Cerebellar nuclear complex (tissue), 1 donor: ENCODE results near the gene FAM234A.

Source experiments
- DNase-seq, 2 experiments: peaks; one replicate each; lab custom pipeline; 2025; lab: John Stamatoyannopoulos, UW

The FAM234A gene

DNA sequence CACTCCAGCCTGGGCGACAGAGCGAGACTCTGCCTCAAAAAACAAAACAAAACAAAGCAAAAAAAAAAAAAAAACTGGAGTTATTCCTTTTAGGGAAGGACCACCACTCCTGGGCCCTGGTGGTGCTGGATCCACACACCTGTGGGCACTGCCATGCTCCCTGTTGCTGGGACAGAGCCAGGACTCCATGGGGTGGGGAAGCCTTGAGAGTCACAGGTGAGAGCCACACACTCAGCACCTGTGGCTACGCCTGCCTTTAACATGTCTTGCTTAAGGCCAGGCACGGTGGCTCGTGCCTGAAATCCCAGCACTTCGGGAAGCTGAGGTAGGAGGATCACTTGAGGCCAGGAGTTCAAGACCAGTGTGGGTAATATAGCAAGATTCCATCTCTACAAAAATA is 66.6 kb downstream of the FAM234A start:
- DNase-seq = no peak

DNA sequence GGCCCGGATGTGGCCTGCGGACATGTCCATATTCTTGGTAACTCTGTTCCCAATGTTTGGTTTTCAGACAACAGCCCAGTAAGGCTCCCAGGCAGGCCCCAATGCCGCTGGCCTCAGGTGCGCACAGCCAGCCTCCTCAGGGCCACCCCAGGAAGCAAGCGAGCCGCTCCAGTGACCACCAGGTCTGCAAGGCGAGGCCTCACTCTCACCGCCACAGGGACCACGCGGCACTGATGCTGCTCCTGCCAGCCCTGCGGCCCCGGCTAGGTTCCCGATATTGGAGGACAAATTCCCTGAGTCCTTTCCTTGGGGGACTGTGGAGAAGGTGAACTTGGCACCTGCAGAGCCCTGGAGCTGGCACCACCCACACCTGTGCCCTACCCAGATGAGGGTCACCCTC is 67.3 kb downstream of the FAM234A start:
- no peak for DNase-seq

DNA sequence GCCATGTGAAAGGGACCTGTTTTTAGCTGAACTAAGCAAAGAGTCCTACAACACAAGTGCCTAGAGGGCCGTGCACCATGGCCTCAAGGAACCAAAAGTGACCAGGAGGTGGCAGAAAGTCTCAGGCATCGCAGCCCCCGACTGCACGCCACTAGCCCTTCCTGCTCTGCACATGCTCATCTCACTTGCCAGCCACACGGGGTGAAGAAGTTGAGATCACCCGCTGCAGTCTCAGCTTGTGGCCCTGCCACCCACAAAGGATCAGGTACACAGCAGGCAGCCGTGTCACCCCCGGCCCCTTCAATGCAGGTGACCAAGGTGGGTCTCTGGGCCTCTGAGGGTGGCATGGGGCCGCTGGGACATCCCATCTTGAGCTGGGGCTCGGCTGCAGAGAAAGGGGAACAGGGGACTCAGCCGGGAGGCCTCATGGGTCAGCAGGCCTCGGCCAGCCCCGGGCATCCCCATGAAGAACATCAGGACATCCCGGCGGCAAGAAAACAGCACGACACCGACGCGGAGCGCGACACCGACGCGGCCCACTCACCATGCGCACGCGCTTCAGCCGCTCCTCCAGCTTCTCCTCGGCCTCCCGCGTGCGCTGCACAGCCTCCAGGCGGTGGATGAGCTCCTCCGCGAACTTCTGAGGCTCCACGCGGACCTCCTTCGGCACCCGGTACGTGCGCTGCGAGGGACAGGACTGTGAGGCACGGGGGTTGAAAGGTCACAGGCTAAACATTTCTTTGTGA is 69.3 kb downstream of the FAM234A start:
- DNase-seq = no peak

DNA sequence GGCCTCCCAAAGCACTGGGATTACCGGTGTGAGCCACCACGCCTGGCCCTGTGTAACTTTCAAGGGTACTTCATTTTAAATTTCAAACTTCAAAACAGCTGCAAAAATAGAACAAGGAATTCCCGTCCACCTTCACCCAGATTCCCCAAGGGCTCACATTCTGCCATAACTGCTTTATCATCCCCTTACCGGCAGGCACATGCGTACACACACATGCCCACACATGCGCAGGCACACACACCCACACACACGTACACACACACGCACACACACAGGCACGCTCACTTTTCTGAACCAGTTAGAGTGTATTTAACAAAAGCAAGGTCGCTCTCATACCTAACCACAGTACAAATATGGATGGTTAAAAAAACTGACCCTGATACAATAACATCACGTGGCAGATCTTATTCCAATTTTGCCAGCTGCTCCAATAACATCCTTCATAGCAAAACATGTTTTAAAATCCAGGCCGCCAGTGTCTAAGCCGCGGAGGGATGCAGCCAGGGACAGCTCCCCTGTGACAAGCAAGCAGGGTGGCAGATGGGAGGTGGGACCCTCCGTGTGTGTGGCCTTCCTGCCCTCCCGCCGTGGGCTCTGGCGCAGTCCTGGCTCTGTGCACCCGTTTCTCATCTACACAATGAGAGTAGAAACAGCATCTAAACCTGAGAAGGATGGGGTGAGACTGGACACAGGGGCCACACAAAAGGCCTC is 71.5 kb downstream of the FAM234A start:
- DNase-seq = no peak

DNA sequence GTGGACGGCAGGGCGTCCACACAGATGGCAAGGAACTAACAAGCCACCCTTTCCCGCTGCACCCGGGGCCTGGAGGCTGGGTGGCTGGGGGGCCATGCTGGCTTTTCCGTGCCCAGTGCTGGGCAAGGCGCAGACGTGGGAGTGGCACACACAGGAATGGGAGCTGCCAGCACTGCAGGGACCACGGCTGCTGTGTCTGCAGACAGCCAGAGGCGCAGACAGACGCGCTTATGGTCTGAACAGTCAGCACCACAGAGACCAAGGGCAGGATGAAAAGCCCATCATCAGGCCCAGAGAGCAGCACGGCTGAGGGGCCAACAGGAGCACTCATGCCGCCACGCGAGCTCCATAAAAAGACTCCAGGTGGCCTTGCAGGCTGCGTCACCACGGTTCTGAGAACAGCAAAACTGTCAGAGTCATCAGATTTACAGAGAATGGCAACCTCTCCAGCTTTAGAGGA is 72.3 kb downstream of the FAM234A start:
- no peak for DNase-seq

DNA sequence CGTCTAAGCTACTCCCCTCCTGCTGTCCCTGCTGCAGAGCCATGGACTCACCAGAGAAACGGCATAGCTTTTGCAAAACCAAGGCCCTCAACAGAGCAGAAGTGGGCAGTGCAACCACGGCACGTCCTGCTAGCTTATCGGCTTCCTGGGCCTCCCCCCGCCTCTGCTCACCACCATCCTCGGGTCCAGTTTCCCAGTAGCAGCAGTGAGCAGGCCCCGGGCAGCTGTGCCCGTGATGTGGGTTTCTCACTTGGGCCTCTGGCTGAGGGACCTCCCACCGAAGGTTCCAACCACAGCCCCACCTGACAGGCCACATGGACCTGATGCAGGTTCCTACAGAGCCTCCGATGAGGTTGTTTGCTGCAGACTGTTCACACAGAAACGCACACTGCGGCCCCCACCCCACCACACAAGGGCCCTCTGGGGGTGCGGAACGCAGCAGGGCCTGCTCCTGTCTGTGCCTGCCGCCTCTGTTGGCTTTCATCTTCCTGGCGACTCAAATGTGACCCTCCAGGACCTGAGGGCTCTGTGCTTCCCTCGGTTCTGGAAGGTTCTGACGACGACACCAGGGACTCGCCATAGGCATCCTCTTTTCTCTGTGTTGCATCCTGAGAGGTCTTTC is 73.2 kb downstream of the FAM234A start:
- no peak for DNase-seq

DNA sequence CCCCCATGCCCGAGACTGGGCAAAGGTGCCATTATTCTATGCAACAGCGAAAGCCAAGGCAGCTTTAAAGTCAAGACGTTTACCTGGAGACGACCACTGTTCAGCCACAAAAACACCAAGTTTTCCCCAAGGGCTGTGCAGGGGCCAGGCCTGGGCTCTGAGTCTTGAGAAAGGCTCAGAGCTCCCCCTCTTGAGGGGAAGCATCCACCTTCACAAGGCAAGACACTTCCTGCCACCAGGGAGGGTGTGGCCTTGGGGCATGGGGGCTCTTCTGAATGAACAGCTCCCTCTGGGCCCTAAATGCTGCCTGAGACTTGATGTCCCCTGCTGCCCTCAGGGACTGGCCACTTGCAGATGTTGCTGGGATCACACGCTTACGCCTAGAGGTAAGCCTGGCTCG is 74.9 kb downstream of the FAM234A start:
- no peak for DNase-seq

DNA sequence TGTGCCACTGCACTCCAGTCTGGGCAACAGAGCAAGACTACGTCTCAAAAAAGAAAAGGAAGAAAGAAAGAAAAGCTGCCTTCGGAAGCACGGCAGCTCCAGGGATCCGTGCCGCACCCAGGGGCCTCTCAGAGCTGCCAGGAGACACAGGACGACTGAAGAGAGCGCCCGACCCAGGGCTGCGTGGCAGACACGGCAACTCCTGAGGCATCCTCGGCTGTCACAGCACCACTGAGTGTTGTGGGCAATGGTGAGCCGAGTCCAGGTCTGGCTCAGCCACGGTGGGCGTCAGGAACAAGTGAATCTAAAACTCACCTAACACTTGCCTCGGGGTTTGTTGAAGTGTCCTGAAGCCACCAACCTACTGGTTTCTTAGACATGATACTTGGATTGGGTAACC is 77.1 kb downstream of the FAM234A start:
- no peak for DNase-seq

DNA sequence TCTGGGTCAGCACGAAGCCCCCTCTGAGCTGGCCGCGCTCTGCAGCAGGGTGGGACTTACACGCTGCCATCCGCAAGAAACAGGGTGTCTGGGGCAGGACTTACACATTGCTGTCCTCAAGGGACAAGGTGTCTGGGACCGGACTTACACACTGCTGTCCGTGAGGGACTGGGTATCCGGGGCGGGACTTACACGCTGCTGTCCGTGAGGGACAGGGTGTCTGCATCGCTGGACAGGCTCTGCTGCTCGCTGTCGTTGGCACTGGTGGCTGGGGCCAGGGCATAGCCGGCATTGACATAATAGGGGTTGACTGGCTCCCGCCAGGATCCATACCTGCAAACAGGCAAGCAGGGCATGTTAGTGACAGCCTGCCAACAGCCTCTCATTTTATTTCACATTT is 79.7 kb downstream of the FAM234A start:
- no peak for DNase-seq

DNA sequence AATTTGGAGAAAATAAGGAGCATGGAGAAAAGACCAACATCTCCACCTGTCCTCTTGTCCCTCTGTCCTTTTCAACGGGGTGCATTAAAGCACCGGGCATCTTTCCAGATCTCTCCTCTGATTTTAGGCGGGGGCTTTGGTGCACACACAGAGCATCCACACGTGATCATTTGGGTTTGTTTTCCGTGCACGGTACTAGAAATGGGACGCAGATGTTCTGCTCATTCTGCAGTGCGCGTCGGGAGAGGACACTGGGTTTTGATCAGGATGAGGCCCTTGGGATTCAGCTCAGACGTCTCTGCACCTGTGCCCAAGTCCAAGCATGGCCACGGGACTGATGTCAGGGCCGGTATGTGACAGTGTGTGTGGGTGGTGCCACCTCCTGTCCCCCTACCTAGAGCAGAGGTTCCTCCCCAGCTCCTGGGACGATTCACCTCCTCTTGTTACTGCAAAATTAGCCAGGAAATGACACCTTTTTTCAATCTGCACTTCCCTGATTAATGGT is 80.2 kb downstream of the FAM234A start:
- DNase-seq = no peak
